IPS-15b (cell line): Measurements from ENCODE around the gene FNDC3B.

Source experiments
- H3K27me3 ChIP-seq: one replicate; pipeline ENCODE4 v1.6.1; 2013; ENCODE audit warnings: low read length; ENCODE audit not compliant: control insufficient read depth, insufficient read depth
- H3K36me3 ChIP-seq: one replicate; pipeline ENCODE4 v1.6.1; 2013; ENCODE audit warnings: low read length; ENCODE audit not compliant: control insufficient read depth, insufficient read depth
- H3K4me1 ChIP-seq: one replicate; pipeline ENCODE4 v1.6.1; 2013; ENCODE audit warnings: mild to moderate bottlenecking, low read length; ENCODE audit not compliant: control insufficient read depth, insufficient read depth
- H3K4me3 ChIP-seq: one replicate; pipeline ENCODE4 v1.5.1; 2013; ENCODE audit warnings: low read depth, low read length
- H3K9ac ChIP-seq: one replicate; pipeline ENCODE4 v1.6.1; 2013; ENCODE audit warnings: low read depth, mild to moderate bottlenecking, low read length
- H3K9me3 ChIP-seq: one replicate; pipeline ENCODE4 v1.6.1; 2013; ENCODE audit warnings: mild to moderate bottlenecking, low read length; ENCODE audit not compliant: control insufficient read depth, insufficient read depth

FNDC3B gene

GRCh38 chr3:172070269-172070668 lies 30.9 kb downstream of the FNDC3B start:
- H3K27me3 ChIP-seq: no peaks in the 10 kb centered on the region
- H3K9me3 ChIP-seq: no peaks in the 10 kb centered on the region
- no peak overlapping the region for H3K9ac ChIP-seq
- H3K4me1 ChIP-seq: peaks cover 28% of the 10 kb centered on the region
- H3K4me3 ChIP-seq: no peak overlapping the region
- no peaks in the 10 kb centered on the region for H3K36me3 ChIP-seq

GRCh38 chr3:172070802-172071201 lies 31.4 kb downstream of the FNDC3B start:
- no peaks in the 10 kb centered on the region for H3K9me3 ChIP-seq
- H3K4me1 ChIP-seq: peaks cover 28% of the 10 kb centered on the region
- H3K9ac ChIP-seq: no peak overlapping the region
- no peaks in the 10 kb centered on the region for H3K36me3 ChIP-seq
- no peak overlapping the region for H3K4me3 ChIP-seq
- H3K27me3 ChIP-seq: no peaks in the 10 kb centered on the region

GRCh38 chr3:172071780-172072330 lies 32.5 kb downstream of the FNDC3B start:
- Histone ChIP-seq H3K36me3 (no peaks in the 10 kb centered on the region), H3K4me3 (no peak overlapping the region), H3K9ac (no peak overlapping the region), H3K27me3 (no peaks in the 10 kb centered on the region), H3K9me3 (no peaks in the 10 kb centered on the region), H3K4me1 (peaks cover 22% of the 10 kb centered on the region)

- H3K9me3 ChIP-seq: no peaks in the 10 kb centered on the region
- no peaks in the 10 kb centered on the region for H3K36me3 ChIP-seq
- H3K4me3 ChIP-seq: no peak overlapping the region
- H3K27me3 ChIP-seq: no peaks in the 10 kb centered on the region
- H3K4me1 ChIP-seq: peaks cover 22% of the 10 kb centered on the region
- no peak overlapping the region for H3K9ac ChIP-seq
Observed at GRCh38 chr3:172072543-172072942, 33.2 kb downstream of the FNDC3B start.

GRCh38 chr3:172073262-172073915 lies 34.0 kb downstream of the FNDC3B start:
- Histone ChIP-seq H3K4me3 (no peak overlapping the region), H3K9me3 (no peaks in the 10 kb centered on the region), H3K36me3 (no peaks in the 10 kb centered on the region), H3K4me1 (peaks cover 25% of the 10 kb centered on the region), H3K27me3 (no peaks in the 10 kb centered on the region), H3K9ac (no peak overlapping the region)

GRCh38 chr3:172074032-172074431 lies 34.7 kb downstream of the FNDC3B start:
- no peak overlapping the region for H3K4me3 ChIP-seq

GRCh38 chr3:172074586-172074985 lies 35.2 kb downstream of the FNDC3B start:
- Histone ChIP-seq H3K27me3 (no peaks in the 10 kb centered on the region), H3K4me1 (peaks cover 21% of the 10 kb centered on the region), H3K9me3 (no peaks in the 10 kb centered on the region), H3K36me3 (no peaks in the 10 kb centered on the region), H3K4me3 (no peak overlapping the region), H3K9ac (no peak overlapping the region)

More at GRCh38 chr3:172074032-172074431, 34.7 kb downstream of the FNDC3B start:
- Histone ChIP-seq H3K9ac (no peak overlapping the region), H3K9me3 (no peaks in the 10 kb centered on the region), H3K4me1 (peaks cover 26% of the 10 kb centered on the region), H3K27me3 (no peaks in the 10 kb centered on the region), H3K36me3 (no peaks in the 10 kb centered on the region)

GRCh38 chr3:172076212-172076611 lies 36.8 kb downstream of the FNDC3B start:
- Histone ChIP-seq H3K9ac (no peak overlapping the region), H3K4me1 (peaks cover 17% of the 10 kb centered on the region), H3K9me3 (no peaks in the 10 kb centered on the region), H3K27me3 (no peaks in the 10 kb centered on the region), H3K36me3 (no peaks in the 10 kb centered on the region), H3K4me3 (no peak overlapping the region)

- H3K9me3 ChIP-seq: no peaks in the 10 kb centered on the region
- H3K36me3 ChIP-seq: peaks cover under 1% of the 10 kb centered on the region
- no peak overlapping the region for H3K9ac ChIP-seq
- no peak overlapping the region for H3K4me3 ChIP-seq
- no peaks in the 10 kb centered on the region for H3K27me3 ChIP-seq
- peaks cover 17% of the 10 kb centered on the region for H3K4me1 ChIP-seq
Observed at GRCh38 chr3:172077197-172077757, 37.9 kb downstream of the FNDC3B start.

GRCh38 chr3:172078244-172078643 lies 38.9 kb downstream of the FNDC3B start:
- H3K27me3 ChIP-seq: no peaks in the 10 kb centered on the region
- no peak overlapping the region for H3K9ac ChIP-seq
- peaks cover 14% of the 10 kb centered on the region for H3K4me1 ChIP-seq
- H3K36me3 ChIP-seq: peaks cover 7% of the 10 kb centered on the region
- peaks cover 2% of the 10 kb centered on the region for H3K9me3 ChIP-seq
- no peak overlapping the region for H3K4me3 ChIP-seq

GRCh38 chr3:172078721-172079120 lies 39.3 kb downstream of the FNDC3B start:
- peaks cover 7% of the 10 kb centered on the region for H3K36me3 ChIP-seq
- H3K4me3 ChIP-seq: no peak overlapping the region
- H3K27me3 ChIP-seq: no peaks in the 10 kb centered on the region
- peaks cover 10% of the 10 kb centered on the region for H3K4me1 ChIP-seq
- H3K9me3 ChIP-seq: peaks cover 3% of the 10 kb centered on the region
- H3K9ac ChIP-seq: no peak overlapping the region

- H3K9ac ChIP-seq: no peak overlapping the region
- peaks cover 7% of the 10 kb centered on the region for H3K36me3 ChIP-seq
- no peaks in the 10 kb centered on the region for H3K27me3 ChIP-seq
- peaks cover 3% of the 10 kb centered on the region for H3K9me3 ChIP-seq
- H3K4me1 ChIP-seq: peaks cover 7% of the 10 kb centered on the region
- no peak overlapping the region for H3K4me3 ChIP-seq
Observed at GRCh38 chr3:172079326-172079976, 40.1 kb downstream of the FNDC3B start.
